ENCODE data around the gene ARL14EPL.

GRCh38 chr5:116088062-116088461, 55.8 kb downstream of the ARL14EPL start:
- TF ChIP-seq CTCF (conservative IDR thresholded peaks at IDR 0.05; ENCODE audit: low read depth in 2 of 2): no peak
- TF ChIP-seq REST (IDR thresholded peaks at IDR 0.05; ENCODE audit: unreplicated experiment): no peak
- no peak for TF ChIP-seq ZNF114 (CRISPR knock-in tag; IDR thresholded peaks at IDR 0.05)
- TF ChIP-seq CREB1 (CRISPR knock-in tag; IDR thresholded peaks at IDR 0.05; ENCODE audit: low read depth): no peak
- no peak for TF ChIP-seq POLR2AphosphoS5 (IDR thresholded peaks at IDR 0.05; ENCODE audit: low read depth)
- TF ChIP-seq JUNB (IDR thresholded peaks at IDR 0.05; ENCODE audit: unreplicated experiment): no peak
